ENCODE results near the gene TLE7.

The TLE7 gene

GRCh38 chr16:71383054-71383773 is 58.6 kb downstream of the TLE7 start:
- TF ChIP-seq FOXP2 (optimal IDR thresholded peaks at IDR 0.05; ENCODE audit: borderline replicate concordance, extremely low read depth, extremely low read length, insufficient read depth) (no peak), SIN3A (IDR thresholded peaks at IDR 0.05; ENCODE audit: borderline replicate concordance, insufficient read depth, low read length) (no peak), TAF1 (IDR thresholded peaks at IDR 0.05; ENCODE audit: borderline replicate concordance, insufficient read depth, low read length) (no peak), REST (IDR thresholded peaks at IDR 0.05; ENCODE audit: insufficient read depth in 1 of 2, low read depth in 2 of 2, low read length in 2 of 2) (no peak), POLR2AphosphoS5 (IDR thresholded peaks at IDR 0.05; ENCODE audit: low read depth, low read length) (no peak)

- TF ChIP-seq TAF1 (IDR thresholded peaks at IDR 0.05; ENCODE audit: borderline replicate concordance, insufficient read depth, low read length) (no peak), POLR2AphosphoS5 (IDR thresholded peaks at IDR 0.05; ENCODE audit: low read depth, low read length) (no peak), REST (IDR thresholded peaks at IDR 0.05; ENCODE audit: insufficient read depth in 1 of 2, low read depth in 2 of 2, low read length in 2 of 2) (no peak), FOXP2 (optimal IDR thresholded peaks at IDR 0.05; ENCODE audit: borderline replicate concordance, extremely low read depth, extremely low read length, insufficient read depth) (no peak), SIN3A (IDR thresholded peaks at IDR 0.05; ENCODE audit: borderline replicate concordance, insufficient read depth, low read length) (no peak)
These were observed 61.0 kb downstream of the TLE7 start for GRCh38 chr16:71380831-71381230.

Measured in PFSK-1 (cell line).